ENCODE data around the gene SLC26A3.
"Not testable (repeated sequence)": the region's sequence is repeated elsewhere in the genome, so short reads cannot be mapped to it uniquely, and the experiment has no call there.

SLC26A3 gene

DNA sequence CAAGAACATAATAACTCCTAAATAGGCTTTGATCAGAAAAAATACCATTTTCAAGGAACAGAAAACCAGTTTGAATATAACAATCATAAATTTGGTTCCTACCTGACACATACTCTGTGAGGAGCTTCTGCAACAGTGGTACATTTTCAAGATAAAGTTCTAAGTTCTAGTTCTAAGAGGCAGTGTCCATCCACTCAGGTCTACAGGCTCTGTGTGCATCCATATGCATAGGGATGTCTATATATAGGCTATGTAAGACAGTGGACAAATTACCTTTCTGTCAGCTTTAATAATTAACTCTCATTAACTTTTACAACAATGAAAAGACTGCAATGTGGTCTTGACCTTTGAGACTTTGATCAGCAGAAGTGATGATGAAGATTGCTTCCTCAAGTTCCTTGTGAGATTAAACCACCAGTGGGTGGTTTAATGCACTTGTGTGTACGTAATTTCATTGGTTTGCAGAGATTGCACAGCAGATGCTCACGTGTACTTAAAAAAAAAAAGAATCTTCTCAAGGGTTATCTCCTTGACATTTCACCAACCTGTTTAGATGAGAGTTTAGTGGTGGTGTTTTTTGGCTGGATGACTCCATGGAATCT is at the start of gene SLC26A3:
Gene SLC26A3, minus strand, starts transcription at position 215 of the 602 bp plus-strand sequence. CDS start 8,714 bp downstream, outside the sequence.
- no peak for DNase-seq (ENCODE audit: low spot score)

DNA sequence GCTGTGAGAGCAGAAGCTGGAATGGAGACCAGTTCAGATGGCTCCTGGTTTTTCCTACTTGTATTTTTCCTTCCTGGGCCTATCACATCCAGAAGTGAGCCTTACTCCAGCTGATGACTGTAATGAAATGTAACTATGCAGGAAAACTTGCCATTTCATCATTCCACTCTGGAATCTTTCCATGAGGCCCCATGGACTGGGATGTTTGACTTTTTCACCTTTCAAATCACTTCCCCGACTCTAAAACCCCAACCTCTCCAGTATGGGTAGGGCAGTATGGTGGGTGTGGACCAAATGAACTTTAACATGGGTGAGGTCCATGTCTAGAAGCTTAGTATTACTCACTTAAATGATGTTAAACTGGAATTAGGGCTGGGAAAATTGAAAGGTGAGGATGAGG is 47.6 kb upstream of the SLC26A3 start:
- no peak for DNase-seq (ENCODE audit: low spot score)

DNA sequence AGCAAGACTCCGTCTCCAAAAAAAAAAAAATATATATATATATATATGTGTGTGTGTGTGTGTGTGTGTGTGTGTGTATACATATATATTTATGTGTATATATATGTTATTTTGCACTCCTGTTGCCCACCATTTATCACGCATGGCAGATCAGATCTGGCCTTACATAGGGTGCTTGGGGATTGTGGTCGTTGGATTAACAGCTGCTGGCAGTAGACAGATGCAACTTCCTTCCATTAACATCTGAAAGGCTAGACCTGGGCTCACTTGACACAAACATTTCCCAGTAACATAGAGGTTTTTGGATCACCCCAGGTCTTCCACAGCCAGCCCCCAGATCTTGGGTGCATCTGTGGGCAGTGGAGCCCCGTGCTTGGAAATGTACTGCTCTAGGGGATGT is 47.2 kb upstream of the SLC26A3 start:
- no peak for DNase-seq (ENCODE audit: low spot score)

DNA sequence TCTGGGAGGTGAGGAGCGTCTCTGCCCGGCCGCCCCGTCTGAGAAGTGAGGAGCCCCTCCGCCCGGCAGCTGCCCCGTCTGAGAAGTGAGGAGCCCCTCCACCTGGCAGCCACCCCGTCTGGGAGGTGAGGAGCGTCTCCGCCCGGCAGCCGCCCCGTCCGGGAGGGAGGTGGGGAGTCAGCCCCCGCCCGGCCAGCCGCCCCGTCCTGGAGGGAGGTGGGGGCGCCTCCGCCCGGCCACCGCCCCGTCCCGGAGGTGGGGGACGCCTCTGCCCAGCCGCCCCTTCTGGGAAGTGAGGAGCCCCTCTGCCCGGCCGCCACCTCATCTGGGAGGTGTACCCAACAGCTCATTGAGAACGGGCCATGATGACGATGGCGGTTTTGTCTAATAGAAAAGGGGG is 45.2 kb upstream of the SLC26A3 start:
- DNase-seq (ENCODE audit: low spot score) = not testable (repeated sequence)

DNA sequence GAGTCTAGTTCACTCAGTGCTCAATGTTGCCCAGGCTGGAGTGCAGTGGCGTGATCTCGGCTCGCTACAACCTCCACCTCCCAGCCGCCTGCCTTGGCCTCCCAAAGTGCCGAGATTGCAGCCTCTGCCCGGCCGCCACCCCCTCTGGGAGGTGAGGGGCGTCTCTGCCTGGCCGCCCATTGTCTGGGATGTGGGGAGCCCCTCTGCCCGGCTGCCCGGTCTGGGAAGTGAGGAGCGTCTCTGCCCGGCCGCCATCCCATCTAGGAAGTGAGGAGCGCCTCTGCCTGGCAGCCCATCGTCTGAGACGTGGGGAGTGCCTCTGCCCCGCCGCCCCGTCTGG is 44.8 kb upstream of the SLC26A3 start:
- DNase-seq (ENCODE audit: low spot score) = not testable (repeated sequence)

DNA sequence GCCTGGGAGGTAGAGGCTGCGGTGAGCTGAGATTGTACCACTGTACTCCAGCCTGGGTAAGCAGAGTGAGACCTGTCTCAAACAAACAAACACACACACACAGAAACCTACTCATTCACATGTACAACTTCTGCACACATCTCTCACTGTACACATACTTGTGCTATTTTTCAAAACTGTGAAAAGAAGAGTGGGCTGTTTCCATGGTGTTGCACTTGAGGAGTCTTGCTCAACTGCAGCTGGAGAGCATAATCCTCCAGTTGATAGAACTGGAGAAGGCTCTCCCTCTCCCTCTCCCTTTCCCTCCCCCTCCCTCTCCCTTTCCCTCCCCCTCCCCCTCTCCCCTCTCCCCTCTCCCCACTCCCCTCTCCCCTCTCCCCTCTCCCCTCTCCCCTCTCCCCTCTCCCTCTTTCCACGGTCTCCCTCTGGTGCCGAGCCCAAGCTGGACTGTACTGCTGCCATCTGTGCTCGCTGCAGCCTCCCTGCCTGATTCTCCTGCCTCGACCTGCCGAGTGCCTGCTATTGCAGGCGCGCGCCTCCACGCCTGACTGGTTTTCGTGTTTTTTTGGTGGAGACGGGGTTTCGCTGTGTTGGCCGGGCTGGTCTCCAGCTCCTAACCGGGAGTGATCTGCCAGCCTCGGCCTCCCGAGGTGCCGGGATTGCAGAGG is 44.3 kb upstream of the SLC26A3 start:
- DNase-seq (ENCODE audit: low spot score) = no peak

DNA sequence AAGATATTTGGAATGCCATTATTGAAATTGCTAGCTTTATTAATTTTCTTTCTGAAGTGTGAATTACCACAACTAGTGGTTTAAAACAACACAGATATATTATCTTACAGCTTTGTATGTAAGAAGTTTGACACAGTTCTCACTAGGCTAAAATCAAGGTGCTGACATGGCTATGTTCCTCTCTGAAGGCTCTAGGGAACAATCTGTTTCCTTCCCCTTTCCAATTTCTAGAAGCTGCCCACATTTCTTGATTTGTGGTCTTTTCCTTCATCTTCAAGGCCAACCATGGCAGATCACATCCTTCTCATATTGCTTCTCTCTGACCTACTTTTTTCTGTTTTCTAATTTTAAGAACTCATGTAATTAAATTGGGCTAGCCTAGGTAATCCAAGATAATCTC is 43.3 kb upstream of the SLC26A3 start:
- no peak for DNase-seq (ENCODE audit: low spot score)

DNA sequence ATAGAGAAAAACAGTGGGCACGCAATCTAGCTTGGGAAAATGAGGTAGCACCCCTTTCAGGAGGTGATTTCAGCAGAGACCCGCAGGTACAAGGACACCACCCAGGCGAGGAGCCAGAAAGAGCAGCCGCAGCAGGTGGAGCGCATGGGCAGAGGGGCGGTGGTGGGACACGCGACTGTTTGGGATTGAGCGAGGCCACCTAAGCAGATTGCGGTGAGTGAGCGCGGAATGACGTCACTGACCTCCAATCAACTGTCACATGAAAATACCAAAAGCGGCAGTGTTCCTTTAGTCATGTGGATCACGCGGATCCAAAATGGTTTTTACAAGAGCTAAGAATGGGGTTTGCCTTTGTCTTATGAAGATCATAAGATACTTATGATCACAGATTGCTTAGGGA is 40.2 kb upstream of the SLC26A3 start:
- DNase-seq (ENCODE audit: low spot score) = no peak

DNA sequence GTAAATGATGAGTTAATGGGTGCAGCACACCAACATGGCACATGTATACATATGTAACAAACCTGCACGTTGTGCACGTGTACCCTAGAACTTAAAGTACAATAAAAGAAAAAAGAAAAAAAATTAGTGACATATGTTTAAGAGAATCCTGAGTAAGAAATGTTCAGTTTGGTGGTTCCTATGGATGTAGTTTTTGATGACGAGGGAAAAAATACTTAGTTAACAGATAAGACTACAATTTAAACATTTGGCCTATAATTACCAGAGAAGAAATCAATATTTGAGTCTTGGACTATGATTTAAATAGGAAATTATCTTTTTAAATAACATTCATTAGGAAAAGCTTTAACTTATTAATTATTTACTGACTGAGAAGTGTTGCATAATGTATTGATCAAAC is 39.2 kb upstream of the SLC26A3 start:
- DNase-seq (ENCODE audit: low spot score) = no peak

DNA sequence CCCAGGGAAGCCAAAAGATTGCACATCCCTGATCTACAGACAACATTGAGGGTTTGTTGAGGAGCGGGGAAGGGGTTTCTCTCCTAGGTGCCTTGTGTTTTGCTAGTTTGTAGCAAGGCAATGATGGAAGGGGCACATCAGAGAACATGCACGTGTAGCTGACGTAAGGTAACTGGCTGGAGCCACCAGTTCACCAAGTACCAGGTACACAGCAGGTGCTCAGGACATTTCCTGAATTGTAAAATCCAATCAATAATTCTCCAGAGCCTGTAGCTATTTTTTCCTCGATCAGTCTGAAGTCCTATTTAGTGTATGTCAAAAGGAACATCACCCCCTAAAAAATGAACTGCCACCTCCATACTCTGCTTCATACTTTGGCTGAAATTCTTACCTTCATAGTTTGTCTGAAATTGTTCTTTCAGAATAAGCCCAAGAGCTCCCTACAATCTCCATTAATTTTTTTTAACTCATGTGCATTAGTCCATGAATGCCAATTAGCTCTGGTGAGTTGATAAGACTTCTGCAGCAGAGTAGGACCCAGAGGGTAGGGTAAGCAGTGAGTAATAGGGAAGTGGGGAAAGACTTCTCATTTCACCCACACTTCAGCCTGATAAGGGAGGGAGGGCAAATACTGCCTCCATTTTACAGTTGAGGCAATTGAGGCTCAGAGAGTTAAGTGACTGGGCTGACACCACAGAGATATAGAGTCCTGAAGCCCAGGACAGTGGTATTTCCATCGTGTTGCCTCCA is 36.0 kb upstream of the SLC26A3 start:
- DNase-seq (ENCODE audit: low spot score) = no peak

DNA sequence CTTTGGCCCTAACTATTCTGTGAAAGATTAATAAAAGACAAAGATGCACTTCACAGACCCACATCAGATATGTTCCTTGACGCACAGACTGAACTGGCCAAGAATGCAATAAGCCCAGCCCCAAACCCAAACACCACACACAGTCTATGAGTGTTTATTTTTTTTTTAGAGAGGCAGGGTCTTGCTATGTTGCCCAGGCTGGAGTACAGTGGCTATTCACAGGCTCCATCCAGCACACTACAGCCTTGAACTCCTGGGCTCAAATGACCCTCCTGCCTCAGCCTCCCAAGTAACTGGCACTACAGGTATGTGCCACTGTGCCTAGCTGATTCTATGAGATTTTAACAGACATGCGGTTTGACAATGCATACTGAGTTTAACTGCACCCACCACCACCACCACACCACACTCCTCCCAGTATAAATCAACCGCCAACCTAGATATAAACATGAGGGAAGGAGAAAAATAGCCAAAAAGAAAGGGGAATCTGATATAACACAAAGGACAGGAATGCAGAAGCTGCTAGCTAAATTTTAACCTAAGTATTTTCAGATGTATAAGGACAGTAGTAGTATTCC is 35.1 kb upstream of the SLC26A3 start:
- no peak for DNase-seq (ENCODE audit: low spot score)

DNA sequence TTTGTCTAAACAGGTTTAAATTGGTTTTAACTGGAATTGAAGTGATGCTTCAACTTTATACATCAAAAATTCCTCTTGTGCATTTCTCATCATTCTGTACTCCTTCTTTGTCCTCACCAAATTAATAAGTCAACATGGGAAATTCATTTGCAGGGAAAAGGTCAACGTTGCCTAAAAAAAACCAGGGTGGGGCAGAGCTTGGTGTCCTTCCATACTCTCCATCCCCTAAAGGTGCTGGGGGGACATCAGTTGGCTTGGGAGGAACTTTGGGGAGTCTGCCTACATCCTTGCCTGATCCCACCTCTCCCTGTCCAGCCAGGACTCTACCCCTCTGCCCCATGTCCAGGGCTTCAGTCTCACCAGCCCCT is 34.1 kb upstream of the SLC26A3 start:
- DNase-seq (ENCODE audit: low spot score) = no peak

DNA sequence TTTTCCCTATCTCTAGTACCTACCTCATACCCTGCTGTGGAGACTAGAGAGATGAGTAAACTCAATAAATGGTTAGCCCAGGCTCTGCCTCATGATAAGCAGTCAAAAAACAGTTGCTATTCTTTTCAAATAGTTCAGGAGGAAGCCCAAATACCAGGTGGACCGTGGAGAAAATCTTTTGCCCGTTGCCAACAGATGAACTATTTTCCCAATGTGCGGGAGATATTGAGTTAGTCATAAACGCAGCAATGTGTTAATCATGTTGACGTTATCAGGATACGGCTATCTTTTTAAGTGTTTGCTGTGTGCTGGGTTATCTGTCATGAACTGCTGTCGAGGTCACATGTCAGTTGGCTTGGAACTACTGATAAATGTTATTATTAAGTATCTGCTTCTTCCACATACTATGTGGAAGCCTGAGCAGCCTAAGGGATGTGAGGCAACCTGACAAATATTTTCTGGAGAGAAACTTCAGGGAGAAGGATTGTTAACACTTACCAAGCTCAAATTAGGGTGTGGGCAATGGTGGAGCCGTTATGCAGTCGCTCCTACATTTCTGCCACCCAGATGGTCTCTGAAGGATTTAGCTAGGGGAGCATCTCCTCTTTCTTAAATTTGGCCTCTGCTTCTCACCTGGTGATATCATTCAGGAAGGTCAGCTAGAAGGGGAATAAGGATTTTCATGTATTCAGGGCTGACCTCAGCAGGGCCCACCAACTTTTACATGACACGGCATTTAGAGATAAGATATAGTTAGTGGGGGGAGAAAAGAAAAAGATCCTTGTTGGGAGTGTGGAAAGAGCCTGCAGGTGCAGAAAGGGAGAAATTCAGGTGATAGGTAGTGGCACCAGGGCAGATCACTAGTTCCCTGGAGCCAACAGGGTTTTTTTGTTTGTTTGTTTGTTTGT is 33.5 kb upstream of the SLC26A3 start:
- DNase-seq (ENCODE audit: low spot score) = no peak

DNA sequence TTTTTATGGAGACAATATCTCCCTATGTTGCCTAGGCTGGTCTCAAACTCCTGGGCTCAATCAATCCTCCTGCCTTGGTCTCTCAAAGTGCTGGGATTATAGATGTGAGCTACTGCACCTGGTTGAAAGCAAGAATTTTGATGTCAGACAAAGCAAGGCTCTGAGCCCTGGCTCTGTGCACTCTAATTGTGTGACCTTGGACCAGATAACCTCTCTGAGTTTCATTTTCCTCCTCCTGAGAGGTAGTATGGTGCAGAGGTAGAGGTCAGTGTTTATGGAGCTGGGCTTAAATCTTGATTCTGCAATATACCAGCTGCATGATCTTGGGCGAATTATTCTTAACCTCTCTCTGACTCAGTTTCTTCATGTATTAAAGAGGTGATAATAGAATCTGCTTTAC is 31.4 kb upstream of the SLC26A3 start:
- no peak for DNase-seq (ENCODE audit: low spot score)

DNA sequence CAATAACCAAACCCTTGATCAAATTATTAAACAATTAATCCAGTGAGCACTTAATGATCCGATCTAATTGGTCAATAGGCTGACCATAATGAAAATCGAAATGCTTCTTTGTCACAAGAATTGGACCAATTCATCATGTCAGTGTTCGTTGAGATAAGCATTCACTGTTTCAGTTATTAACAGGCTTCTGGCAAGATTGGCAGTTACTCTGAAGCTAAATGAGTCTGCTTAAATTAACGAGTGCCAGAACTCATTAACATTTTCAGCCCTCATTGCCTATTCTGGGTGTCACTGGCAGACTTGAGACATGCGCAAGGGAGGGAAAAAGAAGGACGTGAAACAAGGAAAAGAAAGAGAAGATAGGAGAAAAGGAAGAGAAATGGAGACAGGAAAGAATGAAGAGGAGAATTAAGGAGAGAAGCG is 30.7 kb upstream of the SLC26A3 start:
- no peak for DNase-seq (ENCODE audit: low spot score)

DNA sequence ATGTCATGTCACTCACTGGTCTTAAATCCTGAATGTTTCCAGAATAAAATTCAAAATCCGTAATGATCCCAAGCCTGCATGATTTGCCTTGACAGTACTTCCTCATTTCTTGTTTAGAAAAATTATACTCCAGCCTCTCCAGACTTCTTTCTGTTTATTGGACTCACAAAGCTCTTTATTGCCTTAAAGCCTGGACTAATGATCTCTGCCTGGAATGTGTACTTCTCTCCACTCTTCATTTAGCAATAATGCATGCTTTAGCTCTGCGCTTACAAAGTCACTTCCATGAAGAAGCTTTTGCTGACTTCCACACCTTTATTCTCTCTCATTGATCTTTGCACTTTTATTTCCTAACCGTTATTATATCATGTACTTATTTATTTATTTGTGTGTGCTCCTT is 27.4 kb upstream of the SLC26A3 start:
- DNase-seq (ENCODE audit: low spot score) = no peak

DNA sequence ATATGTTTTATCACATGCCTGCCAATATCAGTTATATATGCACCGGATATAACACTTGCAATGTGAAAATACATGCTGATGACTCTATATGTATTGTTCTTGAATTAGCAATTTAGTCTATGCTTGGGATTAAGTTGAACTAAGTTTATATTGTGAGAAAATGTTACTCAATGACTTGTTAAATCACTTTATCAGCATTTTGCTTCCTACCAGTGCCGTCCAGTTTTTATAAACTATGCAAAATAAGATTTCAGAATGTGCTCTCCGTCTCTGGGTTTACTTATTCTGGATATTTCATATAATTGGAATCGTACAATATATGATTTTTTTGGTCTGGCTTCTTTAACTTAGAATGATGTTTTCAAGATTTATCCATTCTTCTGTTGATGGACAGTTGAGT is 25.5 kb upstream of the SLC26A3 start:
- DNase-seq (ENCODE audit: low spot score) = no peak

DNA sequence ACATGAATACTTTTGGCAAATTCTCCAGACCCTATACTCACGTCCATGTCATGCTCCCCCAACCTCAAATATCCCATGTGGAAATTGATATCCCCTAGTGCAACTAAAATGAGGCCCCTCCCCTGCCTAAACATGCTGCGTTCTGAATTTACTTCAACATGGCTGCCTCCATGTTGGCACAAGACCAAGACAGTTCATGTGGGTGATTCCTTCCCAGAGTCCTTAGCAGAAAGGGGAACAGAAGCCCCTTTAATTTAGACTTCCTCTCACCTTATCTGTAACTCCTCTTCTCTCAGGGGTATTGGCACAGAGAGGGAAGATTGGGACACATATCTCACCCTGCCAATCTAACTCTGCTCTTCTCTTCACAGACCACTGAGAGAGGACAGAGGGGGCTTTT is 24.5 kb upstream of the SLC26A3 start:
- no peak for DNase-seq (ENCODE audit: low spot score)

DNA sequence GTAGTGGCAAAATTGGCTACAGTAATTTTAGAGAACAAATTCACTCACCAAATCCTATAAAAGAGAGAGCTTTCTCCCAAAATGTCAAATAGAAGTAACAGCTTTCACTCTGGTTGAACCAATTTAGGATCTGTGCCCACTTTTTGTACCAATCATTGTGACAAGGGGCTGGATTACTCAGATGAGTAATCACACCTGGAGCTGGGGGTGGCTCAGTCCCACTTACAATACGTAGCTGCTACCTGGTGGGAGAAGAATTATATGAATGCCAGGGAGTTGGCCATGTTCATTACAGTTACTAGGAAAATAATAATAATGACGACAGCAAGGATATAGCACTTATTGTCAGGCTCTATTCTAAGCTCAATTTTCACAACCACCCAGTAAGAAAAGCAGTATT is 23.4 kb upstream of the SLC26A3 start:
- no peak for DNase-seq (ENCODE audit: low spot score)

DNA sequence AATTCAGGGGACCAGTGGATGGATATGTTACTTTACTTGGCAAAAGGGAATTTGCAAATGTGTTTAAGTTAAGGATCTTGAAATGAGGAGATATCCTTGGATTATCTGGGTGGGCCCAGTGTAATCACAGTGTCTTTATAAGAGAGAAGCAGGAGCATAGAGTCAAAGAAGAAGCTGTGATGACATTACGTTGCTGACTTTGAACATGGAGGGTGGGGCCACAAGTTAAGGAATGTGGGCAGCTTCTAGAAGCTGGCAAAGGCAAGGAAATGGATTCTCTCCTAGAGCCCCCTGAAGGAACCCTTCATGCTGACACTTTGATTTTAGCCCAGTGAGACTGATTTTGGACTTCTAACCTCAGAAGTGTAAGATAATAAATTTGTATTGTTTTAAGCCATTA is 21.8 kb upstream of the SLC26A3 start:
- no peak for DNase-seq (ENCODE audit: low spot score)

DNA sequence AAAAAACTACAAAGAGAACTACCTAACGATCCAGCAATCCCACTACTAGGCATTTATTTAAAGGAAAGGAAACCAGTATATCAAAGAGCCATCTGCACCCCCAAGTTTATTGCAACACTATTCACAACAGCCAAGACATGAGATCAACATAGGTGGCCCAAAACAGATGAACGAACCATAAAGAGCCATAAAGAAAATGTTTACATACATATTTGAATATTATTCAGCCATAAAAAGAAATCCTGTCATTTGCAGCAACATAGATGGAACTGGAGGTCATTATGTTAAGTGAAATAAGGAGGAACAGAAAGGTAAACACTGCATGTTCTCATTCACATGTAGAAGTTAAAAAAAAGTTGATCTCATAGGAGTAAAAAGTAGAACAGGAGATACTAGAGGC is 15.6 kb upstream of the SLC26A3 start:
- no peak for DNase-seq (ENCODE audit: low spot score)

DNA sequence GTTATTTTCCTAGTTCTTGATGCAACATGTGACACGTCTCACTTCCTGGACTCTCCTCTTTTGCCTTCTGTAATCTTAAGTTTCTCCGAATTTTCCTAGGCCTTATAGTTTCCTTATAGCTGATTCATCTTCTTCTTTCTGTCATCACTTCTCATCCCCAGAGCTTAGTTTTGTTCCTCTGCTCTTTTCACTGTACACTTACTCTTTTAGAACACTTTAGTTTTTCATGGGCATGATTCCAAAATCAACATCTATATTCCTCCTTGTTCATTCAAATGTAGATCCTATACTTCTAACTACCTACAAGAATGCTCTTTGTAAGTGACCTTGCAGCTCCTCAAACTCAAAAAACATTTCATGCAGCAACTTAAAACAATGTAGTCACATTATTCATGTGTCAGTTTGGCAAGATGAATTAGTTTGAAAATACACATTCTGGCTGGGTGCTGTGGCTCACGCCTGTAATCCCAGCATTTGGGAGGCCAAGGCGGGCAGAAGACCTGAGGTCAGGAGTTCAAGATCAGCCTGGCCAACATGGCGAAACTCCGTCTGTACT is 13.1 kb upstream of the SLC26A3 start:
- no peak for DNase-seq (ENCODE audit: low spot score)
